Measurements from ENCODE around the gene SFTPA2.
"Not testable (repeated sequence)": the region's sequence is repeated elsewhere in the genome, so short reads cannot be mapped to it uniquely, and the experiment has no call there.

SFTPA2 gene

GRCh38 chr10:79556961-79557360 lies 3.2 kb downstream of the SFTPA2 start:
- not testable (repeated sequence) for DNase-seq (ENCODE audit: low spot score)

DNA sequence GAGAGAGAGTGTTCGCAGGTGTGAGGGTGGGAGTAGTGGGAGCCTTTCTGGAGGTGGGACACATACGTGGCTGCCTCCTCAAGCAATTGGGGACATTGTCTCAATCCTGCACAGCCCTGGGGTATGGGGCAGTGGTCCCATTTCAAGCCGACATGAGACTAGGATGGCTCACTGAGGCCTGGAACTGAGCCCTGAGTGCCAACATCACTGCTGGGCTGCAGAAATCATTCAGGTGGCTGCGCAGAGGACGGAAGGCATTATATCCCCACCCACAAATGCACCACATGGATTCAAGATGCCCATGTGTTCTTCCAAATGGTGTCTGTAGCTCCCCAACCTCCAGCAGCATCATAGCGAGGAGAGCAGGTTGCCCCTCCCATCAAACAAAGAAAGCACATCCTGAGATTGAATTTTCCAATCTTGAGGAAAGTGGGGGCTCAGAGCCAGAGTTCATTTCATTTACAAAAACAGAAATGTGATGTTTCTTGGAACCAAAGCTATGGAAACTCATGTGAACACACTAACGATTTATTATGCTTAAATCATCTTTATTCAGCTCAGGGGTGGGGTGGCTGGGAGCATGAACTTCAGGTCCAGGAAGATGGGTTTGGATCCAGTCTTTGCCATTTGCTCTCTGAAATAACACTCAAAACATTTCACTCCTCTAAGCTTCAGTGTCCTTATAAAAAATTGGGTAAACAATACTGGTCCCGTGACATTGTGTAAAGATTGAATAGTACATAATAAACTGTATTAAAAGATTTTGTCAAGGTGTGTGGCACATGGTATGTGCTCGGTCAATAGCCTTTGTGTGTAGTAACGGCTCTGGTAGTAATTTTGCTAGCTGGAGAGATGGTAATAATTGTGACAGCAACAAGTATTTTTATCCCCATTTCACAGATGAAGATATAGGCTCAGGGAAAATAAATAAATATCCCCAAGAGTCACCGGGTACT lies 4.6 kb downstream of the SFTPA2 start:
- DNase-seq (ENCODE audit: low spot score) = no peak

DNA sequence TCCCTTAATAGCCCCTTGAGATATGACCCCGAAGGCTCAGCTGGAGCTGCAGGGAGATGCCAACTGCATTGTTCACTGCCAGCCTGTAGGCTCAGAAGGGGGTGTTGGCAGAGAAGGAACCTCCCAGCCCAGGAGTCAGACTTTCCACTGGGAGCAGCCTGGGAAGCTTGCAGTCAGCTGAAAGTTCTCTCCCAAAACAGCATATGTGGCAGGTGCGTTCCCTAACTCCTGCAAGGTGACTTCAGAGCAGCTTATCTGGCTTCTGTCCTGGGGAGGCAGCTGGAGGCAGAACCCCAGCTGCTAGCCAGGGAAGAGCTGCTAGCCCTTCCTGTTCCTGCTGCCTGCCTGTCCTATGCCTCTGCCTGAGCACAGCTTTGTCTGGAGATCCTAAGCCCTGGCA lies 8.1 kb downstream of the SFTPA2 start:
- no peak for DNase-seq (ENCODE audit: low spot score)

- no peak for DNase-seq (ENCODE audit: low spot score)
These were observed 12.2 kb downstream of the SFTPA2 start for GRCh38 chr10:79547973-79548372.

DNA sequence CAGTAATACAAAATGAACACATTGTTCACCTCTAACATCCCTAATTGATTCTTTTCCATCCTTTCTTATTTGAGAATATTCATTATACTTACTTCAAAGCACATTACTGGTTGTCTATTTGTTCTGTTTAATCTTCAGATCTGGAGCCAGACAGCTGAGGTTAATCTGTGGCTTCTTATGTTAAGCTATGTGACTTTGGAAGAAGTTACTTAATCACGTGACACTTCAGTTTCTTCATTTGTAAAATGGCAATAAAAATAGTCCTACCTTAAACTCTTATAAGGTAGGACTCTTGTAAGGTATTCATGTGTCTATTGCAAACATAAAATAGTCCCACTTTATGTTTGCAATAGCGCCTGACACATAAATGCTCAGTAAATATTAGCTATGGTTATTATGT lies 13.1 kb downstream of the SFTPA2 start:
- DNase-seq (ENCODE audit: low spot score) = not testable (repeated sequence)

- not testable (repeated sequence) for DNase-seq (ENCODE audit: low spot score)
These were observed 15.1 kb downstream of the SFTPA2 start for GRCh38 chr10:79544926-79545659.

DNA sequence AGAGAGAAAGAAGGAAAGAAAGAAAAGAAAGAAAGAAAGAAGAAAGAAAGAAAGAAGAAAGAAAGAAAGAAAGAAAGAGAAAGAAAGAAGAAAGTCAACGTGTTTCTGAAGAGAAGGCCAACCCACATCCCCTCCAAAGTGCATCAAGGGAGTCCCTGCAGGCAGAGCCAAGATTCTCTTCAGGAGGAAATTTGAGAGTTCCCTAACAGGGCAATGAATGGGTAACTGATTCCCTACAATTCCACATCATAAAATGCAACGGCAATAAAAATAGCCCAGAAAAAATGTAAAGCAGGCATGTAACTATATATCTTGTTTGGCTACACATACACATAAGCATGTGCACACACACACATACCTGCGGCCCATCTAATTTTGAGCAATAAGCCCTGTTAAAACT lies 15.8 kb downstream of the SFTPA2 start:
- not testable (repeated sequence) for DNase-seq (ENCODE audit: low spot score)

- DNase-seq (ENCODE audit: low spot score) = no peak
These were observed 17.6 kb downstream of the SFTPA2 start for GRCh38 chr10:79542626-79543025.

GRCh38 chr10:79540930-79541329 lies 19.3 kb downstream of the SFTPA2 start:
- not testable (repeated sequence) for DNase-seq (ENCODE audit: low spot score)

- DNase-seq (ENCODE audit: low spot score) = not testable (repeated sequence)
These were observed 21.9 kb downstream of the SFTPA2 start for GRCh38 chr10:79538311-79538710.

GRCh38 chr10:79533903-79534175 lies 26.4 kb downstream of the SFTPA2 start:
- not testable (repeated sequence) for DNase-seq (ENCODE audit: low spot score)

GRCh38 chr10:79533142-79533902 lies 26.9 kb downstream of the SFTPA2 start:
- DNase-seq (ENCODE audit: low spot score) = not testable (repeated sequence)

DNA sequence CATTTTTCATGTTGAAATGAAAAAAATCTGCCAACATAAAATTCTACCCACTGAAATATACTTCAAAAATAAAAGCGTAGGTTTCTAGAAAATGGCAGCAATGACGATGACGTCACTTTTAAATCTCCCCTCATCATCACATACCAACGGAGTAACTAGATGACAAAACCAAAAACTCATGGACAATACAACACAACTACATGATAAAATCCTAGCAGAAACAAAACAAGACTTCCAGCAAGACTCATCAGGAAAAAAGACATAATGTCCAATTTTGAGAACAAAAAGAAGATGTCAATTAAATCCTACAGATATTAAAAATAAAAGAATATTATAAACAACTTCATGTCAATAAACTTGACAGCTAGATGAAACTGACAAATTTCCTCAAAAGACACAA lies 31.9 kb downstream of the SFTPA2 start:
- DNase-seq (ENCODE audit: low spot score) = not testable (repeated sequence)

- DNase-seq (ENCODE audit: low spot score) = not testable (repeated sequence)
These were observed 35.0 kb downstream of the SFTPA2 start for GRCh38 chr10:79525049-79525710.

DNA sequence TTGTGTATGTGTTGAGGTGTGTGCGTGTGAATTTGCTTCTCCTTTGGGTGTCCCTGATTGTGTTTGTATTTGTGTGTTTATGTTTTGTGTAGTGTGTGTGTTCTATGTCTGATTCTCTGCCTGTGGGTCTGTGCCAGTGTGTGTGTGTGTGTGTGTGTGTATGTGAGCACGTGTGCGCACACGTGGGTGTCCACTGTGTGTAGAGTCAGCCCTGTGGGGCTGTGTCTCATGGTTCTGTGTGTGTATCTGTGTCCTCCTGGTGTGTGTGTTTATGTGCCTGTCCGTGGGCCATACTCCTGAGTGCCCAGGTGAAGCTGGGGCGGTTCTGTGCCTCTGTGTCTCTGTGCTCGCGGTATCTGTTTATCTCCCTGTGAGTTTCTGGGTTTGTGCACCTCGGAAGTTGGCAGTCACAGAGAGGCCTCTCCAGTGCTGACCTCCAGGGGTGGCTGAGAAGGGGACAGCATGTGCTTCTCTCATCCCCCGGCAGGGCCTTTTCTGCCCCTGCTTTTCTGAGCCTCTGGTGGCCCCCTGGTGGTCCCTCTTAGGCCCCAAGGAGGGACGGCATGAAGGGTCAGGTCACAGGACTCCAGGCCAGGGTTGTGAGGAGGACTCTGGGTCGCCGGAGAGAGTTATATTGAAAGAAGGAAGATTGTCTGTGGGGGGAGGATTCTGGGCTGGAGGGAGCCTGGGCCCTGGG lies 36.9 kb downstream of the SFTPA2 start:
- not testable (repeated sequence) for DNase-seq (ENCODE audit: low spot score)

- not testable (repeated sequence) for DNase-seq (ENCODE audit: low spot score)
These were observed 37.7 kb downstream of the SFTPA2 start for GRCh38 chr10:79522464-79522863.

DNA sequence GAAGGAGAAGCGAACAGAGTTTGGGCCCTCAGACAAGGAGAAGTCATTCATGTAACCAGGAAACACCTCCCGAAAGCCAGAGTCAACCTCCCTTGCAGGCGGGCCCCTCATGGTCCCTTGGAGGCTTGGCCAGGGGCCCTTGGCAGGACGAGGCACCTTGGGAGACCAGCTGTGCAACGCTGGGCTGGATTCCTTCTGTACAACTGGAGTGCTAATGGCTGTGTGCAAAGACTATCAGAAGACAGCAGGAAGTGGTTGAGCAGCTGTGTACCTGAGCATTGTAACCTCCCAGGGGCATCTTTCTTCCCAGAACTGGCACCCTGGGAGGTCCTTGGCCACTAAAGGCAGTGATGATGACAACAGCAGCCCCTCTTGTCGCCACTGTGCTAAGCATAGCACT lies 38.5 kb downstream of the SFTPA2 start:
- not testable (repeated sequence) for DNase-seq (ENCODE audit: low spot score)

DNA sequence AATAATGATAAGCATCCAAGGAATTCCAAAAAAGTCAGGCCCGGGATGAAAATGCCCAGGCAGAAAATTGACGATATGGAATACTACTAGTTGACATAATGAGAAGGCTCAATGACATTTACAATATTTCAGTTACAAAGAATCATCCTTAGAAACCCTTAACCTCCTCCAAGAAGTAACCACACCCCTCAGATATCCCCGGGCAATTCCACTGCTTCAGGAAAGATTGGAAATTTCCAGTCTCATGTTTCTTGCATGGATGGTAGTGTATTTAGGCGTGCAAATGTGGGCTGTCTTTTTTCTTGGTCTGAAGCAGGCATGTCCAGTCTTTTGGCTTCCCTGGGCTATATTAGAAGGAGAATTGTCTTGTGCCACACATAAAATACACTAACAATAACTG lies 42.6 kb downstream of the SFTPA2 start:
- DNase-seq (ENCODE audit: low spot score) = not testable (repeated sequence)

DNA sequence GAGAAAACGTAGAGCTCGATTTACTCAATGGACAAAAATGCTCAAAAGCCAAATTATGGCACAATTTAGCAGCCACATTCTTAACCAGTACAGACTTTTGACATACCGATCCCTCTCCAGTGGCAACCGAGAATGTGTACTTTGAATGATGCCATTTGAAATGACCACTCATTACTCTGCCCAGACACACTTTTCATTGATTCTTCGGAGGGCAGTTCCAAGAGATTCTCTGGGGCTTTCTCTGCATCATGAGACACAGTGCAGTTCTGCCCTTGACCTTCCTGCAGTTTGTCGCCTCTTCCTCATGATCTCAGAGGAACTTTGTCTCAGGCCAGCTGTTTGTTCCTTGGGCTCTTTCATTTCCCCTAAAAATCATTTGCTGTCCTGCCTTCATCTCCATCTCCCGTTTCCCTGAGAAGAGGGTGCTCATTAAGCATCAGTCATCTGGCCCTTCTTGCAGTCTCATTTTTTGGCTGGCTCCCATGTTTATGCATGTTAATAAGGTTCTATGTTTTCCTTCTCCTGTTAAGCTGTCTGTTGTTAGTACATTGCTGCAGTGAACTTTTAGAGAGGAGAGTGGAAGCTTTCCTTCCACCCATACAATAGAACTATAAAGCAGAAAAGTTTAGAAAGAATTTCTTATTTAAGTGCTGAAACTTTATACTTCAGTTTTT lies 43.5 kb downstream of the SFTPA2 start:
- DNase-seq (ENCODE audit: low spot score) = not testable (repeated sequence)

- DNase-seq (ENCODE audit: low spot score) = not testable (repeated sequence)
These were observed 48.2 kb downstream of the SFTPA2 start, which contains the start of gene EIF5AL1 for GRCh38 chr10:79511891-79512583. EIF5AL1 (plus strand) TSS chr10:79512533; CDS start chr10:79512650, 117 bp downstream.
